ENCODE data around the gene NHEJ1. TPM values are rescaled to one million over a fixed set of nuclear protein-coding genes. Genes with fewer than 3 reads are reported as not detected.
"Not testable (repeated sequence)": the region's sequence is repeated elsewhere in the genome, so short reads cannot be mapped to it uniquely, and the experiment has no call there.

The NHEJ1 gene
- polyA plus RNA-seq, 1 experiment = 24.1 TPM

DNA sequence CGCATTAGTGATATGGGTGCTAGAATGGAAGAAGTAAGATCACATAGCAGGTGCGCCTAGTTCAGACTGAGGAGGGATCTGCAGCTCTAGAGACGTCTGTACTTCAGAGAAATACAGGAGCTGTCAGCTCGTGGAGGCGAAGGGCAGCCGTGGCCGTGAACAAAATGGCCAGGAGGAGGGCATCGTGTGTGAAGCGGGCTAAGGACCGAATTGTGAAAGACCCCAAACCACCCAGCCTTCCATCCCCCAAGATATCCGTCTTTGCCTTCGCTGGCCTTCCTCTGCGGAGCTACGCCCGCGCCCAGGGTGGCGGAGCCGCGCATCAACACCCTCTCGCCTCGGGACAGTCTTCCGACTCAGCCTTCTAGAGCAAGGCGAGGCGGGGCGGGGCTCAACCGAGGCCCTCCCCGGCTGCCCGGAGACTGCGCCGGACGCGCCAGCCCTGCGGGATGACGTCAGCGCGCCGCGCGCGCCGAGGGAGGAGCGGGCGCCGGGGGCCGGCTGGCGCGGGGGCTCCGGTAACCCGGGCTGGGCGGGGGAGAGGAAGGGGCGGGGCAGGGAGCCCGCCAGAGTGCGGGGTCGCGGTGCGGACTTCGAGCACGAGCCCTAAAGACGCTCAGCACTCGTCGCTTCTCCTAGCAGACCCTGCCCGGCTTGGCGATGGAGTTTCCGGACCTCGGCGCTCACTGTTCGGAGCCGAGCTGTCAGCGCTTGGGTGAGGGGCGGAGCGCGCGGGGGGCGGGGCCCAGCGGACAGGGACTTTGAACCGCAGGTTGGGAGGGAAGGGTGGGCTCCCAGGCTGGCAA lies 45.9 kb upstream of the NHEJ1 start, which contains the start of gene ZFAND2B:
ZFAND2B (plus strand) TSS at position 455 of the 806 bp plus-strand sequence; CDS start at position 661, 206 bp downstream.
- peaks cover 10% of the 10 kb centered on the region for H3K36me3 ChIP-seq (ENCODE audit: control insufficient read depth, insufficient read depth, low read length)
- H3K4me3 ChIP-seq (ENCODE audit: low read depth, low read length) = peak within 1 kb of the TSS; percentile 63
- POLR2A ChIA-PET = interaction anchor here (0.6 to 1.4 kb wide), 4 partner anchors 13 to 181 kb away, joined by 3 to 4 read pairs (median 4); partner anchors contain the start of genes ABCB6, CNPPD1, DNPEP and NHEJ1
- CTCF ChIA-PET = interaction anchor here (0.6 to 3.6 kb wide), 13 partner anchors 10 to 212 kb away, joined by 3 to 15 read pairs (median 4); partner anchors contain the start of genes CNPPD1, GLB1L and STK16
- TF ChIP-seq, protein P1, sequence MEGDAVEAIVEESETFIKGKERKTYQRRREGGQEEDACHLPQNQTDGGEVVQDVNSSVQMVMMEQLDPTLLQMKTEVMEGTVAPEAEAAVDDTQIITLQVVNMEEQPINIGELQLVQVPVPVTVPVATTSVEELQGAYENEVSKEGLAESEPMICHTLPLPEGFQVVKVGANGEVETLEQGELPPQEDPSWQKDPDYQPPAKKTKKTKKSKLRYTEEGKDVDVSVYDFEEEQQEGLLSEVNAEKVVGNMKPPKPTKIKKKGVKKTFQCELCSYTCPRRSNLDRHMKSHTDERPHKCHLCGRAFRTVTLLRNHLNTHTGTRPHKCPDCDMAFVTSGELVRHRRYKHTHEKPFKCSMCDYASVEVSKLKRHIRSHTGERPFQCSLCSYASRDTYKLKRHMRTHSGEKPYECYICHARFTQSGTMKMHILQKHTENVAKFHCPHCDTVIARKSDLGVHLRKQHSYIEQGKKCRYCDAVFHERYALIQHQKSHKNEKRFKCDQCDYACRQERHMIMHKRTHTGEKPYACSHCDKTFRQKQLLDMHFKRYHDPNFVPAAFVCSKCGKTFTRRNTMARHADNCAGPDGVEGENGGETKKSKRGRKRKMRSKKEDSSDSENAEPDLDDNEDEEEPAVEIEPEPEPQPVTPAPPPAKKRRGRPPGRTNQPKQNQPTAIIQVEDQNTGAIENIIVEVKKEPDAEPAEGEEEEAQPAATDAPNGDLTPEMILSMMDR (IDR thresholded peaks at IDR 0.05; ENCODE audit: insufficient read depth, low read depth, low read length) = 0 out of 2 replicates have a peak, but pooled peaks have one; percentile 11
- no peaks in the 10 kb centered on the region for H3K27me3 ChIP-seq (ENCODE audit: control insufficient read depth, insufficient read depth, low read length)
- DNase-seq (ENCODE audit: low read depth) = peak; percentile 55

DNA sequence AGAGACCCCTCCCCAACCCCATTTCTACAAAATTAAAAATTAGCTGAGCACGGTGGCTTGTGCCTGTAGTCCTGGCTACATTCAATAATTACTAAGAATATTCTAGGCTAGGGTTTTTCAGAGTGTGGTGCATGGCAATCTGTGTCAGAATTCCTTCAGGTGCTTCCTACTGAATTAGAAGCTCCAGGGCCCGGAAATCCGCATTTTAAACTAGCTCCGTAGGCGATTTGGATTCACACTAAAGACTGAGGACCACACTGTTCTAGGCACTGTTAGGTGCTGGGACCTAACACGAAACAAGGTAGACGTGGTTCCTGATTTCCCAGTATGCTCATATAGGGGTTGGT lies 45.3 kb upstream of the NHEJ1 start:
- POLR2A ChIA-PET = interaction anchor here (0.6 to 1.4 kb wide), 2 partner anchors 29 to 46 kb away, joined by 4 read pairs; partner anchors contain the start of genes CNPPD1 and NHEJ1
- peak overlapping the region; percentile 47 for H3K4me3 ChIP-seq (ENCODE audit: low read depth, low read length)
- no peak for DNase-seq (ENCODE audit: low read depth)
- CTCF ChIA-PET = interaction anchor here (0.9 to 2.0 kb wide), 10 partner anchors 10 to 211 kb away, joined by 3 to 7 read pairs (median 4); partner anchors contain the start of genes CNPPD1, GLB1L and STK16
- TF ChIP-seq, protein P1 (IDR thresholded peaks at IDR 0.05; ENCODE audit: insufficient read depth, low read depth, low read length) = no peak
- peaks cover 9% of the 10 kb centered on the region for H3K36me3 ChIP-seq (ENCODE audit: control insufficient read depth, insufficient read depth, low read length)
- H3K27me3 ChIP-seq (ENCODE audit: control insufficient read depth, insufficient read depth, low read length) = no peaks in the 10 kb centered on the region

DNA sequence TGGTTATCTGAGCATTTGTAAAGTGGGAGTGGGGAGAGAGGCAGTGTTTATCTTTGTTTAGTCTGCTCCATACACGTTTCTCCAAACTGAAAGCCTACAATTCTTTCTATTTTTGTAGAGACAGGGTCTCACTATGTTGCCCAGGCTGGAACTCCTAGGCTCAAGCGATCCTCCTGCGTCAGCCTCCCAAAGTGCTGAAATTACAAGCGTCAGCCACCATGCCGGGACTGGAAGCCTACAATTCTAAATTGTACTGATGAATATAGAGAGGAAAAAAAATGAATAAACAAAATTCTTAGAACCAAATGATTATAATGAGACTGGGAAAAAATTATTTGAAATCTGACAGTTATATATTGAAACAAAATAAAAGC lies 44.5 kb upstream of the NHEJ1 start:
- TF ChIP-seq, protein P1 (IDR thresholded peaks at IDR 0.05; ENCODE audit: insufficient read depth, low read depth, low read length) = no peak
- Histone ChIP-seq H3K27me3 (ENCODE audit: control insufficient read depth, insufficient read depth, low read length) (no peaks in the 10 kb centered on the region), H3K4me3 (ENCODE audit: low read depth, low read length) (no peak overlapping the region), H3K36me3 (ENCODE audit: control insufficient read depth, insufficient read depth, low read length) (peaks cover 6% of the 10 kb centered on the region)
- ChIA-PET POLR2A (no interaction called here), CTCF (interaction anchor here (1.2 kb wide), 1 partner anchor 90 kb away, joined by 5 read pairs; no protein-coding TSS in a partner anchor)
- DNase-seq (ENCODE audit: low read depth) = no peak

DNA sequence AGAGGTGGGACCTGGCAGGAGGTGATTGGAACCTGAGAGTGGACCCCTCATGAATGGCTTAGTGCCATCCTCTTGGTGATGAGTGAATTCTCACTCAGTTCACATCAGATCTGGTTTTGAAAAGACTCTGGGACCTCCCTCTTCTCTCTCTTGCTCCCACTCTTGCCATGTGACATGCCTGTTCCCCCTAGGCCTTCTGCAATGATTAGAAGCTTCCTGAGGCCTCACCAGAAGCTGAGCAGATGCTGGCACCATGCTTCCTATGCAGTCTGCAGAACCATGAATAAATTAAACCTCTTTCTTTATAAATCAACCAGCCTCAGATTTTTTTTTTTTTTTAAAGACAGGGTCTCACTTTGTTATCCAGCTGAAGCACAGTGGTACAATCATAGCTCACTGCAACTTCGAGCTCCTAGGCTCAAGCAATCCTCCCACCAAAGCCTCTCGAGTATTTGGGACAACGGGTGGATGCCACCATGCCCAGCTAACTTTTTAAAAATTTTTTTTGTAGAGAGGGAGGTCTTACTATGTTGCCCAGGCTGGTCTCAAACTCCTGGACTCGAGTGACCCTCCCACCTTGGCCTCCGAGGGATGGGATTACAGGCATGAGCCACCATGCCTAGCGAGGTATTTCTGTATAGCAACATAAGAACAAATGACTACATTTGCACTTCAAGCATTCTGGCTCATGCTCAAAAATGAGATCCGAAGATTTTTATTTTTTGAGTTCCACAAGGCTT lies 44.0 kb upstream of the NHEJ1 start:
- H3K27me3 ChIP-seq (ENCODE audit: control insufficient read depth, insufficient read depth, low read length) = no peaks in the 10 kb centered on the region
- TF ChIP-seq, protein P1 (IDR thresholded peaks at IDR 0.05; ENCODE audit: insufficient read depth, low read depth, low read length) = no peak
- ChIA-PET POLR2A (no interaction called here), CTCF (interaction anchor here (1.1 kb wide), 1 partner anchor 90 kb away, joined by 3 read pairs; no protein-coding TSS in a partner anchor)
- no peak for DNase-seq (ENCODE audit: low read depth)
- peaks cover 5% of the 10 kb centered on the region for H3K36me3 ChIP-seq (ENCODE audit: control insufficient read depth, insufficient read depth, low read length)
- no peak overlapping the region for H3K4me3 ChIP-seq (ENCODE audit: low read depth, low read length)

DNA sequence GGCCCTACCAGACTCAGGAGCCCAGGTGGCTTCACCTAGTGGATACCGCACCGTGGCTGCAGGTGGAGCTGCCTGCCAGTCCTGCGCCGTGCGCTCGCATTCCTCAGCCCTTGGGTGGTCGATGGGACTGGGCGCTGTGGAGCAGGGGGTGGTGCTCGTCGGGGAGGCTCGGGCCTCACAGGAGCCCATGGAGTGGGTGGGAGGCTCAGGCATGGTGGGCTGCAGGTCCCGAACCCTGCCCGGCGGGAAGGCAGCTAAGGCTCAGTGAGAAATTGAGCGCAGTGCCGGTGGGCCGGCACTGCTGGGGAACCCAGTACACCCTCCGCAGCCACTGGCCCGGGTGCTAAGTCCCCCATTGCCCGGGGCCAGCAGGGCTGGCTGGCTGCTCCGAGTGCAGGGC lies 40.7 kb upstream of the NHEJ1 start:
- DNase-seq (ENCODE audit: low read depth); H3K27me3 ChIP-seq (ENCODE audit: control insufficient read depth, insufficient read depth, low read length); POLR2A ChIA-PET; H3K4me3 ChIP-seq (ENCODE audit: low read depth, low read length); CTCF ChIA-PET; H3K36me3 ChIP-seq (ENCODE audit: control insufficient read depth, insufficient read depth, low read length): not testable (repeated sequence)

DNA sequence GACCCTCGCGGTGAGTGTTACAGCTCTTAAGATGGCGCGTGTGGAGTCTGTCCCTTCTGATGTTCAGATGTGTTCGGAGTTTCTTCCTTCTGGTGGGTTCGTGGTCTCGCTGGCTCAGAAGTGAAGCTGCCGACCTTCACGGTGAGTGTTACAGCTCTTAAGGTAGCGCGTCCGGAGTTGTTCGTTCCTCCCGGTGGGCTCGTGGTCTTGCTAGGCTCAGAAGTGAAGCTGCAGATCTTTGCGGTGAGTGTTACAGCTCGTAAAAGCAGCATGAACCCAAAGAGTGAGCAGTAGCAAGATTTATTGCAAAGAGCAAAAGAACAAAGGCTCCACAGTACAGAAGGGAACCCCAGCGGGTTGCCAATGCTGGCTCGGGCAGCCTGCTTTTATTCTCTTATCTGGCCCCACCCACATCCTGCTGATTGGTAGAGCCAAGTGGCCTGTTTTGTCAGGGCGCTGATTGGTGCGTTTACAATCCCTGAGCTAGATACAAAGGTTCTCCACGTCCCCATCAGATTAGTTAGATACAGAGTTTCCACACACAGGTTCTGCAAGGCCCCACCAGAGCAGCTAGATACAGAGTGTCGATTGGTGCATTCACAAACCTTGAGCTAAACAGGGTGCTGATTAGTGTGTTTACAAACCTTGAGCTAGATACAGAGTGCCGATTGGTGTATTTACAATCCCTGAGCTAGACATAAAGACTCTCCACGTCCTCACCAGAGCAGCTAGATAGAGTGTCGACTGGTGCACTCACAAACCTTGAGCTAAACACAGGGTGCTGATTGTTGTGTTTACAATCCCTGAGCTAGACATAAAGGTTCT lies 40.1 kb upstream of the NHEJ1 start:
- DNase-seq (ENCODE audit: low read depth); H3K27me3 ChIP-seq (ENCODE audit: control insufficient read depth, insufficient read depth, low read length); H3K36me3 ChIP-seq (ENCODE audit: control insufficient read depth, insufficient read depth, low read length); POLR2A ChIA-PET; H3K4me3 ChIP-seq (ENCODE audit: low read depth, low read length): not testable (repeated sequence)
- CTCF ChIA-PET = interaction anchor here (0.7 to 1.9 kb wide), 2 partner anchors 29 to 94 kb away, joined by 3 to 7 read pairs; no protein-coding TSS in a partner anchor
